CD4-positive, alpha-beta T cell (primary cell): Measurements from ENCODE around the gene TIMP1. TPM values are rescaled to one million over a fixed set of nuclear protein-coding genes. Genes with fewer than 3 reads are reported as not detected.

Source experiments
- ATAC-seq: fragments of 200-7000 bp; cut with Tn5 transposase; one replicate; pipeline ENCODE4 v1.10.0; 2022; ENCODE audit warnings: mild to moderate bottlenecking; ENCODE audit not compliant: poor library complexity
- CTCF ChIA-PET: fragments of 350-600 bp; sonication (Branson Sonifier 250); formaldehyde crosslinking; loops from one replicate; lab custom pipeline; 2021; ENCODE audit warnings: antibody characterized with exemption, inconsistent platforms; lab: Charles Lee
- POLR2A ChIA-PET: fragments of 350-600 bp; sonication (Branson Sonifier 250); formaldehyde crosslinking; loops from one replicate; lab custom pipeline; 2021; ENCODE audit warnings: antibody characterized with exemption, inconsistent platforms; lab: Charles Lee
- DNase-seq, 14 experiments: peaks; one replicate each; pipeline ENCODE4 v3.0.0-alpha.2; 2013 to 2020; ENCODE audit warnings: mixed read lengths in 2 of 14
- H3K27ac ChIP-seq, 2 donors: one replicate each; pipeline versions ENCODE4 v1.5.1 to v1.7.0; 2013; ENCODE audit warnings: low read length in 2 of 2, low read depth in 1 of 2, mild to moderate bottlenecking in 1 of 2
- H3K27me3 ChIP-seq, 2 experiments: 1 replicate in 1 of 2; 2 replicates in 1 of 2; pipeline versions ENCODE4 v1.6.1 to v1.7.0; 2013; ENCODE audit warnings: low read length in 2 of 2, control low read depth in 1 of 2, mild to moderate bottlenecking in 1 of 2, moderate library complexity in 1 of 2; ENCODE audit not compliant: insufficient read depth in 2 of 2, control insufficient read depth in 1 of 2
- H3K36me3 ChIP-seq: one replicate; pipeline ENCODE4 v1.6.1; 2013; ENCODE audit warnings: low read length, control low read depth; ENCODE audit not compliant: insufficient read depth
- H3K4me1 ChIP-seq: one replicate; pipeline ENCODE4 v1.6.1; 2013; ENCODE audit warnings: low read length, control low read depth; ENCODE audit not compliant: insufficient read depth
- H3K4me3 ChIP-seq: one replicate; pipeline ENCODE4 v1.5.1; 2013; ENCODE audit warnings: mild to moderate bottlenecking, low read length, moderate library complexity
- H3K9me3 ChIP-seq, 2 experiments: 1 replicate in 1 of 2; 2 replicates in 1 of 2; pipeline versions ENCODE4 v1.6.1 to v1.7.0; 2013; ENCODE audit warnings: low read length in 2 of 2, mild to moderate bottlenecking in 2 of 2, control low read depth in 1 of 2, moderate library complexity in 1 of 2; ENCODE audit not compliant: control insufficient read depth in 1 of 2, insufficient read depth in 1 of 2
- H3K27ac Mint-ChIP-seq: one replicate; pipeline ENCODE4 v1.8.0; 2020; ENCODE audit warnings: mixed read lengths
- H3K27me3 Mint-ChIP-seq: one replicate; pipeline ENCODE4 v1.8.0; 2021; ENCODE audit warnings: mixed read lengths
- H3K36me3 Mint-ChIP-seq: one replicate; pipeline ENCODE4 v1.8.0; 2021; ENCODE audit warnings: low read depth, mixed read lengths
- H3K4me1 Mint-ChIP-seq: one replicate; pipeline ENCODE4 v1.8.0; 2021; ENCODE audit warnings: low read depth, mixed read lengths
- H3K4me3 Mint-ChIP-seq: one replicate; pipeline ENCODE4 v1.8.0; 2020; ENCODE audit warnings: mild to moderate bottlenecking, mixed read lengths
- H3K9me3 Mint-ChIP-seq: one replicate; pipeline ENCODE4 v1.8.0; 2020; ENCODE audit warnings: mixed read lengths
- CTCF ChIP-seq: fragments of 200-600 bp; IDR thresholded peaks from one replicate; pipeline ENCODE4 v1.8.0; 2022; ENCODE audit warnings: antibody characterized with exemption, mild to moderate bottlenecking
- intact Hi-C, 2 experiments: fragments of 100-400 bp; cut with DNase I in 1 of 2; cut with micrococcal nuclease in 1 of 2; formaldehyde crosslinking; loops; one replicate each; pipeline versions ENCODE4 v1.15.1 to v1.9.0; 2023 to 2025; cut with DNase I, micrococcal nuclease
- total RNA-seq, 174 experiments: library from RNA in 2 of 174; stranded (reverse) in 2 of 174; gene quantifications; one replicate each; pipeline ENCODE4 v1.2.3 and lab custom pipeline; 2021 to 2026

TIMP1 gene
- total RNA-seq, 2 experiments from 2014 or later = 35.6 to 38.5 TPM

DNA sequence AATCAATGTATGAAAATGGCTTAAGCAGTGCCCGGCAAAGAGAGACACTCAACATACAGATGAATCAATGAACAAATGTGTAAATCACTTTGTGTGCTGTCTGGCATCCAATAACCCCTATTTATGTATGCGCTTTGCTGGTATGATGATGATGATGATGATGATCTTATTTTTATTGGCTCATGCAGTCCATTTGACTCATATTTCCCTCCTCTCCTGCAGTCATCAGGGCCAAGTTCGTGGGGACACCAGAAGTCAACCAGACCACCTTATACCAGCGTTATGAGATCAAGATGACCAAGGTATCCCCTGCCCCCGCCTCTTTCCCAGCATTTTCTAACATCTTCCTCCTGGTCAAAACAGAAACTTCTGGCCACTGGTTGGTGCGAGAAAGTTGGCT, 2.5 kb downstream of the TIMP1 start:
- DNase-seq = no peak
- Histone ChIP-seq H3K27me3 (no peaks in the 10 kb centered on the region), H3K4me1 (peaks cover 29% of the 10 kb centered on the region), H3K36me3 (peaks cover 6% of the 10 kb centered on the region), H3K27ac (no peak overlapping the region), H3K9me3 (no peaks in the 10 kb centered on the region), H3K4me3 (no peak overlapping the region)
- no peak overlapping the region for H3K4me3 Mint-ChIP-seq
- TF ChIP-seq CTCF = no peak
- ChIA-PET POLR2A (no interaction called here), CTCF (no interaction called here)
- ATAC-seq = no peak
- H3K4me1 Mint-ChIP-seq = peaks cover 28% of the 10 kb centered on the region
- intact Hi-C loops = loop anchor here in 1 of 2 experiments (5.0 kb wide), 1 partner anchor 38 kb away; no protein-coding TSS in a partner anchor
- H3K27ac Mint-ChIP-seq = no peak overlapping the region
- peaks cover 5% of the 10 kb centered on the region for H3K36me3 Mint-ChIP-seq
- H3K9me3 Mint-ChIP-seq = no peaks in the 10 kb centered on the region
- no peaks in the 10 kb centered on the region for H3K27me3 Mint-ChIP-seq

DNA sequence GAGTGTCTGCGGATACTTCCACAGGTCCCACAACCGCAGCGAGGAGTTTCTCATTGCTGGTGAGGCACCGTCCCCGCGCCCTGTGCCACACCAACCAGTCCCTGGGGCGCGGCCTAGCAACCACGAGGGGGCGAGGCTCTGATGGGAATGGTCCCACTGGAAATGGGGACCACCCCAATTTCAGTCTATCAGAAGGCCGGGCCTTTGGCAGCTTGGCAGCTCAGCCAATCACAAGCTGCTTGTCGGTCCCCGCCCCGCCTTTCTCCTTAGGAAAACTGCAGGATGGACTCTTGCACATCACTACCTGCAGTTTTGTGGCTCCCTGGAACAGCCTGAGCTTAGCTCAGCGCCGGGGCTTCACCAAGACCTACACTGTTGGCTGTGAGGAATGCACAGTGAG, 3.0 kb downstream of the TIMP1 start:
- peaks cover 6% of the 10 kb centered on the region for H3K36me3 ChIP-seq
- H3K4me1 ChIP-seq = peaks cover 29% of the 10 kb centered on the region
- H3K27ac Mint-ChIP-seq = no peak overlapping the region
- H3K4me1 Mint-ChIP-seq = peaks cover 28% of the 10 kb centered on the region
- intact Hi-C loops = no loop called here
- H3K9me3 ChIP-seq = no peaks in the 10 kb centered on the region
- CTCF ChIA-PET = no interaction called here
- H3K36me3 Mint-ChIP-seq = peaks cover 5% of the 10 kb centered on the region
- H3K4me3 ChIP-seq = no peak overlapping the region
- H3K4me3 Mint-ChIP-seq = no peak overlapping the region
- no peaks in the 10 kb centered on the region for H3K9me3 Mint-ChIP-seq
- H3K27ac ChIP-seq = no peak overlapping the region
- no peak for TF ChIP-seq CTCF
- DNase-seq (no peak), ATAC-seq (no peak)
- H3K27me3 ChIP-seq = no peaks in the 10 kb centered on the region
- POLR2A ChIA-PET = no interaction called here
- H3K27me3 Mint-ChIP-seq = no peaks in the 10 kb centered on the region

- Mint-ChIP-seq H3K27me3 (no peaks in the 10 kb centered on the region), H3K9me3 (no peaks in the 10 kb centered on the region), H3K36me3 (peaks cover 5% of the 10 kb centered on the region), H3K27ac (no peak overlapping the region), H3K4me1 (peaks cover 23% of the 10 kb centered on the region), H3K4me3 (no peak overlapping the region)
- peaks cover 26% of the 10 kb centered on the region for H3K4me1 ChIP-seq
- ATAC-seq = no peak
- intact Hi-C loops = no loop called here
- POLR2A ChIA-PET = no interaction called here
- no peaks in the 10 kb centered on the region for H3K27me3 ChIP-seq
- TF ChIP-seq CTCF = no peak
- no peak for DNase-seq
- H3K9me3 ChIP-seq = no peaks in the 10 kb centered on the region
- no peak overlapping the region for H3K27ac ChIP-seq
- no peak overlapping the region for H3K4me3 ChIP-seq
- peaks cover 6% of the 10 kb centered on the region for H3K36me3 ChIP-seq
- CTCF ChIA-PET = no interaction called here
Measured at GRCh38 chrX:47586043-47586787, 4.0 kb downstream of the TIMP1 start.
